Endothelial cell of umbilical vein (primary cell): ENCODE data around the gene RPA1. TPM values are rescaled to one million over a fixed set of nuclear protein-coding genes. Genes with fewer than 3 reads are reported as not detected.

Source experiments
- BruUV-seq: library from RNA; stranded (reverse); fragments of 400-500 nt; replicated peaks from 2 replicates; lab custom pipeline; 2021; lab: Mats Ljungman, UMichigan
- CTCF ChIA-PET: fragments of 300-600, 350-600 bp; sonication (Branson Sonifier 250); formaldehyde crosslinking; loops from one replicate; lab custom pipeline; 2021; ENCODE audit warnings: antibody characterized with exemption, inconsistent platforms; lab: Charles Lee
- POLR2A ChIA-PET: fragments of 300-600, 350-600 bp; sonication (Branson Sonifier 250); formaldehyde crosslinking; loops from one replicate; lab custom pipeline; 2021; ENCODE audit warnings: antibody characterized with exemption, inconsistent platforms; lab: Charles Lee
- DNase-seq: peaks from one replicate; pipeline ENCODE4 v3.0.0-alpha.2; 2011; ENCODE audit warnings: low read depth, low spot score
- FAIRE-seq: peaks from 2 replicates; lab custom pipeline; 2011; peaks lifted over from hg19 to GRCh38; lab: Jason Lieb, UNC
- H2AFZ ChIP-seq: 2 replicates; pipeline ENCODE4 v1.6.0; 2012; ENCODE audit warnings: low read depth, low read length, control low read depth, inconsistent platforms
- H3K27ac ChIP-seq: 2 replicates; pipeline ENCODE4 v1.5.1; 2011; ENCODE audit warnings: low read depth, mild to moderate bottlenecking, control low read depth, low read length, moderate library complexity; ENCODE audit not compliant: insufficient read depth
- H3K27me3 ChIP-seq, 2 experiments: 2 replicates each; pipeline versions ENCODE4 v1.6.0 to v1.6.1; 2011; ENCODE audit warnings: low read length in 2 of 2, mixed read lengths in 1 of 2; ENCODE audit not compliant: control insufficient read depth in 2 of 2, insufficient read depth in 2 of 2
- H3K36me3 ChIP-seq, 2 experiments: 2 replicates in 1 of 2; 3 replicates in 1 of 2; pipeline ENCODE4 v1.5.1; 2011; ENCODE audit warnings: low read length in 2 of 2, mild to moderate bottlenecking in 1 of 2, moderate library complexity in 1 of 2; ENCODE audit not compliant: control insufficient read depth in 2 of 2, insufficient read depth in 2 of 2; ENCODE audit errors: extremely low read depth in 1 of 2
- H3K4me1 ChIP-seq: 3 replicates; pipeline ENCODE4 v1.5.1; 2011; ENCODE audit warnings: mild to moderate bottlenecking, low read length; ENCODE audit not compliant: control insufficient read depth, insufficient read depth; ENCODE audit errors: extremely low read depth
- H3K4me2 ChIP-seq: 2 replicates; pipeline ENCODE4 v1.6.1; 2011; ENCODE audit warnings: low read length, control low read depth, mixed read lengths; ENCODE audit not compliant: insufficient read depth
- H3K4me3 ChIP-seq, 3 experiments: fragments of 200-600 bp in 1 of 3; sonication (generic), shearing (Covaris generic) in 1 of 3; replicated peaks in 1 of 3; 2 replicates each; pipeline ENCODE4 v1.5.1; 2011 to 2016; ENCODE audit warnings: control low read depth in 3 of 3, low read length in 3 of 3, mild to moderate bottlenecking in 2 of 3, inconsistent platforms in 1 of 3, low read depth in 1 of 3, moderate library complexity in 1 of 3; ENCODE audit not compliant: insufficient read depth in 1 of 3
- H3K79me2 ChIP-seq: 2 replicates; pipeline ENCODE4 v1.6.0; 2012; ENCODE audit warnings: low read length, inconsistent platforms; ENCODE audit not compliant: control insufficient read depth, insufficient read depth
- H3K9ac ChIP-seq: replicated peaks from 2 replicates; pipeline ENCODE3; 2011; ENCODE audit warnings: low read length, control low read depth; ENCODE audit not compliant: insufficient read depth; ENCODE audit errors: extremely low read depth
- H3K9me1 ChIP-seq: replicated peaks from 3 replicates; pipeline ENCODE4 v1.6.0; 2011; ENCODE audit warnings: mild to moderate bottlenecking, low read length; ENCODE audit not compliant: control insufficient read depth, insufficient read depth; ENCODE audit errors: extremely low read depth
- H3K9me3 ChIP-seq: replicated peaks from 2 replicates; pipeline ENCODE4 v1.5.1; 2012; ENCODE audit warnings: low read length, inconsistent platforms; ENCODE audit not compliant: control insufficient read depth, insufficient read depth
- H4K20me1 ChIP-seq: replicated peaks from 2 replicates; pipeline ENCODE3; 2011; ENCODE audit warnings: mild to moderate bottlenecking, low read length; ENCODE audit not compliant: control insufficient read depth, insufficient read depth; ENCODE audit errors: extremely low read depth
- EZH2 ChIP-seq: IDR thresholded peaks from 2 replicates; pipeline ENCODE4 v1.6.1; 2012; ENCODE audit warnings: borderline replicate concordance, low read depth, mild to moderate bottlenecking, moderate library complexity, low read length, inconsistent platforms; ENCODE audit not compliant: severe bottlenecking
- FOS ChIP-seq: IDR thresholded peaks from 2 replicates; pipeline ENCODE4 v1.6.1; 2011; ENCODE audit warnings: mild to moderate bottlenecking, low read length, moderate library complexity, borderline replicate concordance; ENCODE audit not compliant: insufficient read depth
- GATA2 ChIP-seq: IDR thresholded peaks from 2 replicates; pipeline ENCODE4 v1.7.0; 2011; ENCODE audit warnings: low read depth, mild to moderate bottlenecking, moderate library complexity, mixed read lengths, low read length; ENCODE audit not compliant: insufficient read length, insufficient read depth
- dilution Hi-C: fragments of 300-500 bp; cut with MboI; formaldehyde crosslinking; loops from one replicate; pipeline ENCODE4 v1.15.0; 2019; ENCODE audit warnings: low sequenced_read_pairs; ENCODE audit not compliant: extremely low pct_ligation_motif_present
- intact Hi-C: fragments of 100-400 bp; cut with micrococcal nuclease; formaldehyde crosslinking; loops from one replicate; pipeline ENCODE4 v1.10.0; 2022
- polyA plus RNA-seq, 4 experiments: library from polyadenylated mRNA; depleted of rRNA in 3 of 4; stranded (reverse) in 3 of 4; unstranded in 1 of 4; fragments of >200 nt; gene quantifications; 2 replicates each; pipeline versions ENCODE4 v1.2.1 to v1.2.3, GENCODE V29; 2011 to 2012; ENCODE audit warnings: missing spikeins in 1 of 4
- total RNA-seq: library from RNA; stranded (reverse); gene quantifications from 2 replicates; pipeline ENCODE4 v1.2.3, GENCODE V29; 2021
- TF ChIP-seq, protein P1 (sequence below), 2 donors: IDR thresholded peaks; 1 replicate in 1 of 2; 2 replicates in 1 of 2; pipeline ENCODE4 v1.5.1; 2011; ENCODE audit warnings: low read length in 2 of 2, mild to moderate bottlenecking in 2 of 2, moderate library complexity in 2 of 2, control low read depth in 1 of 2, inconsistent platforms in 1 of 2, low read depth in 1 of 2; ENCODE audit not compliant: insufficient read depth in 1 of 2; ENCODE audit errors: extremely low read depth in 1 of 2
- TF ChIP-seq, protein P2 (sequence below): IDR thresholded peaks from 2 replicates; pipeline ENCODE4 v1.6.1; 2011; ENCODE audit not compliant: insufficient read depth, insufficient read length

Gene RPA1
- total and polyA plus RNA-seq, 2 donors (not counting 3 experiments of a cell fraction or from before 2014, with no cell fraction given): 50.5 to 123 TPM

- no TSS peak for BruUV-seq
- no peaks in the 10 kb centered on the region for H4K20me1 ChIP-seq
- intact Hi-C loops: loop anchor here (1.0 to 5.0 kb wide), 2 partner anchors 148 to 196 kb away; no protein-coding TSS in a partner anchor
- DNase-seq: peak; percentile 37
- H2AFZ ChIP-seq: no peak overlapping the region
- peaks cover 5% of the 10 kb centered on the region for H3K4me1 ChIP-seq
- H3K27ac ChIP-seq: no peak overlapping the region
- no peak overlapping the region for H3K4me2 ChIP-seq
- H3K36me3 ChIP-seq: no peaks in the 10 kb centered on the region
- no peak overlapping the region for H3K4me3 ChIP-seq
- no peak overlapping the region for H3K9ac ChIP-seq
- ChIA-PET CTCF (interaction anchor here (0.6 to 4.6 kb wide), 22 partner anchors 11 to 291 kb away, joined by 3 to 53 read pairs (median 4); partner anchors contain the start of genes RPA1, SMYD4 and WDR81), POLR2A (interaction anchor here (1.0 kb wide), 1 partner anchor 149 kb away, joined by 3 read pairs; no protein-coding TSS in a partner anchor)
- H3K9me1 ChIP-seq: no peaks in the 10 kb centered on the region
- no peaks in the 10 kb centered on the region for H3K9me3 ChIP-seq
- TF ChIP-seq, protein P1, sequence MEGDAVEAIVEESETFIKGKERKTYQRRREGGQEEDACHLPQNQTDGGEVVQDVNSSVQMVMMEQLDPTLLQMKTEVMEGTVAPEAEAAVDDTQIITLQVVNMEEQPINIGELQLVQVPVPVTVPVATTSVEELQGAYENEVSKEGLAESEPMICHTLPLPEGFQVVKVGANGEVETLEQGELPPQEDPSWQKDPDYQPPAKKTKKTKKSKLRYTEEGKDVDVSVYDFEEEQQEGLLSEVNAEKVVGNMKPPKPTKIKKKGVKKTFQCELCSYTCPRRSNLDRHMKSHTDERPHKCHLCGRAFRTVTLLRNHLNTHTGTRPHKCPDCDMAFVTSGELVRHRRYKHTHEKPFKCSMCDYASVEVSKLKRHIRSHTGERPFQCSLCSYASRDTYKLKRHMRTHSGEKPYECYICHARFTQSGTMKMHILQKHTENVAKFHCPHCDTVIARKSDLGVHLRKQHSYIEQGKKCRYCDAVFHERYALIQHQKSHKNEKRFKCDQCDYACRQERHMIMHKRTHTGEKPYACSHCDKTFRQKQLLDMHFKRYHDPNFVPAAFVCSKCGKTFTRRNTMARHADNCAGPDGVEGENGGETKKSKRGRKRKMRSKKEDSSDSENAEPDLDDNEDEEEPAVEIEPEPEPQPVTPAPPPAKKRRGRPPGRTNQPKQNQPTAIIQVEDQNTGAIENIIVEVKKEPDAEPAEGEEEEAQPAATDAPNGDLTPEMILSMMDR (IDR thresholded peaks at IDR 0.05; ENCODE audit: extremely low read depth in 1 of 2, insufficient read depth in 1 of 2, low read depth in 1 of 2, low read length in 2 of 2): peak; percentile 33 to 46
- TF ChIP-seq FOS: no peak
- H3K27me3 ChIP-seq: no peaks in the 10 kb centered on the region
- dilution Hi-C loops: no loop called here
- H3K79me2 ChIP-seq: no peaks in the 10 kb centered on the region
- FAIRE-seq: peak; percentile 84
These were observed 35.6 kb downstream of the RPA1 start for GRCh38 chr17:1865252-1866037.

DNA sequence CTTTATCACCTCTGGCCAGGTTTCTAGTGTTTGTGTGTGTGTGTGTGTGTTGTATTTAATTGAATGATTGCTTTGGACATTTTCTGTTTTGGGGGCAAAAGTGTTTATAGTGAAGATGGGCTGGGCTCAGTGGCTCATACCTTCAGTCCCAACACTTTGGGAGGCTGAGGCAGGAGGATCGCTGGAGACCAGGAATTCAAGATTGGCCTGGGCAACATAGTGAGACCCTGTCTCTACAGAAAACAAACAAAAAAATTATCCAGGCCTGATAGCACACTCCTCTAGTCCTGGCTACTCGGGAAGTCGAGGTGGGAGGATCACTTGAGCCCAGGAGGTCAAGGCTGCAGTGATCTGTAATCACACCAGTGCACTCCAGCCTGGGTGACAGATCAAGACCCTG lies 37.5 kb downstream of the RPA1 start:
- FAIRE-seq: no peak

More for the DNA sequence above, 37.5 kb downstream of the RPA1 start:
- Histone ChIP-seq H3K4me3 (no peak overlapping the region), H3K4me1 (peaks cover 5% of the 10 kb centered on the region), H3K27ac (no peak overlapping the region), H3K27me3 (no peaks in the 10 kb centered on the region), H3K4me2 (no peak overlapping the region), H2AFZ (no peak overlapping the region), H3K9ac (no peak overlapping the region), H3K79me2 (no peaks in the 10 kb centered on the region), H3K9me3 (no peaks in the 10 kb centered on the region), H3K9me1 (no peaks in the 10 kb centered on the region), H4K20me1 (no peaks in the 10 kb centered on the region), H3K36me3 (no peaks in the 10 kb centered on the region)
- ChIA-PET POLR2A (interaction anchor here (0.6 kb wide), 1 partner anchor 9 kb away, joined by 3 read pairs; no protein-coding TSS in a partner anchor), CTCF (interaction anchor here (1.3 to 1.5 kb wide), 2 partner anchors 10 to 146 kb away, joined by 3 read pairs; no protein-coding TSS in a partner anchor)
- intact Hi-C loops: loop anchor here (5.0 kb wide), 1 partner anchor 150 kb away; no protein-coding TSS in a partner anchor
- TF ChIP-seq EZH2 (no peak), FOS (no peak), GATA2 (no peak)
- TF ChIP-seq, protein P2, sequence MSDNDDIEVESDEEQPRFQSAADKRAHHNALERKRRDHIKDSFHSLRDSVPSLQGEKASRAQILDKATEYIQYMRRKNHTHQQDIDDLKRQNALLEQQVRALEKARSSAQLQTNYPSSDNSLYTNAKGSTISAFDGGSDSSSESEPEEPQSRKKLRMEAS: no peak
- no peak for DNase-seq
- dilution Hi-C loops: no loop called here
- BruUV-seq: no TSS peak
